GM19372 (cell line): Measurements from ENCODE around the gene AQP5.
"Not testable (repeated sequence)": the region's sequence is repeated elsewhere in the genome, so short reads cannot be mapped to it uniquely, and the experiment has no call there.

ENCODE experiments used
- ATAC-seq: cut with Tn5 transposase; IDR thresholded peaks from one replicate; pipeline ENCODE4 v1.9.1; 2021; ENCODE audit warnings: mild to moderate bottlenecking, low read depth, moderate library complexity; ENCODE audit not compliant: unreplicated experiment

Gene AQP5

DNA sequence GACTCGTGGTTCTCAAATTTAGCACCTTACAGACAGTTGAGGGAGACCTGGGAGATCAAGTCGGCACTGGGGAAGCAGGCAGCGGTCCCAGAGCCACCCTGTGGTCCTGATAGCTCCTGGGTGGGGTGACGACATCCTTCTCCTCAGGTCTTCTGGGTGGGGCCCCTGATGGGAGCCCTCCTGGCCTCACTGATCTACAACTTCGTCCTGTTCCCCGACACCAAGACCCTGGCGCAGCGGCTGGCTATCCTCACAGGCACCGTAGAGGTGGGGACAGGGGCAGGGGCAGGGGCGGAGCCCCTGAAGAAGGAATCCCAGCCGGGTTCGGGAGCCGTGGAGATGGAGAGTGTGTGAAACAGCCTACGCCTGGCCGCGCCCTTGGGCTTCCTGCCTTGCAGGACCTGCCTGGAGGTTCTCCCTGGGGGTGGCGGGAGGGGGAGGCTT lies 13.7 kb downstream of the AQP5 start:
- ATAC-seq, result no peak

DNA sequence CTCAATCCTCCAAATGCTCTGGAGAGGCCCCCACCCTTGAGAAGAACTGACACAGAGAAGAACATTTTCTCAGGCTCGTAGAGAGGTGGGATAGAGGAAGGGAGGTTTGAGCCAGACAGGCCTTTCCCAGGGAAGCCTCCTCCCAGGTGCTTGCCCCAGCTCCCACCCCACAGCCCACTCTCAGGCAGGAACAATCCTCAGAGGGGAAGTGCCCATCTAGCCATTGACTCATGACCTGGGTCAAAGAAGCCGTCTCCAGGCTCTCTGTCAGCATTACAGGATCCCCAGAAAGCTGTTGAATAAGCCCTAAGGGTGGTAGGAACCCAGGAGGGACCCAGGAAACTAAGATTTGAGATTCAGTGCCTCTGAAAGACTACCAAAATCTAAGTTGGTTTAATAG lies 14.9 kb downstream of the AQP5 start:
- ATAC-seq, result no peak

DNA sequence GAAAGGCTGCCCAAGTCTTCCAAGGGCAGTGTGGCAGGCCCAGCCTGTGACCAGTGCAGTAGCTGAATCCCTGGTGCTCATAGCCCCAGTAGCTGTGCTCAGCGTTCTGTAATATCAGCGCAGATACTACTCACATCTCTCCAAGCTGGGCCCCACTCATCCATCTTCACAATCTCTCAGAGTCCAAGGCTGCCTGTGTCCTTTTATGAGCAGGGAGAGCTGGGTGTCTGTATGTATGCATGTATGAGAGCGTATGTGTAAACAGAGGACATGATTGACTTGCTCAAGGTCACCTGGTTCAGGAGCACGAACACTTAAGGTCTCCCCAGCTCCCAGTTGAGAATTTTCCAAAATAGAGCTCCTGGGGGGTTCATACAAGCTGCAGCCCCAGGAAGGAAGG lies 16.5 kb downstream of the AQP5 start:
- no peak for ATAC-seq

DNA sequence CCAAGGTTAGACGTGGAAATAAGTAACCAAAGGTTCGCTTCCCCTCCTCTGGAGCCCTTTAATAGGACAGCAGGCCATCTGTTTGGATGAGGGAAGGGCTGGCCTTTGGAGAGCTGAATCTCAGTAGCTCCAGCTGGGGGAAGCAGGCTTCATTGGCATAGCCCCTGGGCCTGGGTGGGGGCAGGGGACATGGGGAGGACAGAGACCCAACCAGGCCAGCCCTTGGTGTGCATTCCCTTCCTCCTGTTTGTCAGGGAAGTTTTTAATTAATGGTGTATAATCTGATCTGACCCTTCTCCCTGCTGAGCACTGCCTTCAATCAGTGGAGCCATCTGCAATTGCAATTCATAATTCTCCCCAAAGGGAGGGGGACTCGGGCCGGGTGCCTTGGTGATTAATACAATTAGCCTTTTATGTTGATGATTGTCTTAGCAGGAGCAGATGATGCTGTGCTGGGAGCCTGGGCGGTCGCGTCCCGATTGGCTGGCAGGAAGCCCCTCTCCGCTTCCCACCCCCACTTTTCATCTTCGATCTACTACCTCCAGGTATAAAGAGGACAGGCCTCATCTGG lies 17.4 kb downstream of the AQP5 start:
- no peak for ATAC-seq

DNA sequence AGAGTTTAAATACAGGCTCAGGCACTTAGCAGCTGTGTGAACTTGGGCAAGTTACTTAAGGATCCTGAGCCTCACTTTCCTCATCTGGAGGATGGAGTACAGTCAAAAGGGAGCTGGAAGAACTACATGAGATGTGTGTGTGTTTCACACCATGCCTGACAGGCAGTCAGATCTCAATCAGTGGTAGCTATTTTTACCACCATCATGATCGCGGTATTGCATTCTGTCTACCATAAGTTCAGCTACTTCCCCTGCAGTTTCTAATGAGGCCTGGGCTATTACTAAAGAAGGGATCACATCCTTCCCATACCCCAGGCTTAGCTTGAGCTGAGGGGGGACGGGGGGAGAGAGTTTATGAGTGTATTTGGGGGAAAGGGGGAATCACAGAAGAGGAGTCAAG lies 18.1 kb downstream of the AQP5 start:
- ATAC-seq, result no peak

DNA sequence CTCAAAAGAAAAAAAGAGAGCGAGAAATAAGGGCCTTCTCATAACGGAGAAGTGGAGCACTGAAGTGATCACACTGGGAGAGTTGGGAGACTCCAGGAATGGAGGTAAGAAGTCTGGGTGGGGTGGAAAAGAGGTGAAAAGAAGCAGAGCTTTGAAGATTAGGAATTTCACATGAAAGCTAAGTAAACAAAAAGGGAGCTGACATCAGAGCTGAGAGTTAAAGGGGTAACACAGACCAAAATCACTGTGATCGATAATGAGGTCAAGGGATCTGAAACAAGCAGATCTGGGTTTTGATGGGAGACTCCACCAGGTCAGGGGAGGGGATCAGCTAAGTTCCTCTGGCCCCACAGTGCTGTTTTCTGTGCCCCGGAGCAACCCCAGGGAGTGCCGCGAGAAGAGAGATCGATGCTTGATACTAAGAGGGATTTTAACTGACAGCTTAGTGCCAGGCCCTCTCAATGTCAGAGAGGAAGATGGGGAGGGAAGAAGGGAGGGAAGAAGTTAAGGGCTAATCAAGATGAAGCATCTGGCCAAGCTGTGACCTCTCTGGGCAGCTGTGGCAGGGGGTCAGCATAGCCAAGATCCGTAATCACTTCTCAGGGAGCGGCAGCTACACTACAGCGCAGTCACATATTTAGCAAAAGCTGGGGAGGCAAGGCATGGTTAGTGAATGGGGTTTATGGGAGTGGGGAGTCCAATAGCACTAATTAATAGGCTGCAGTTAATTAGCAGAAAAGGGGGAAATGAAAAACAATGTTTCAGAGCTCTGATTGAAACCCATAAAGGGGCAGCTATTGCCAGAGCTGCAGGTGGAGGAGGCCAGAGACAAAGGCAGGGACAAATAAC lies 19.1 kb downstream of the AQP5 start:
- ATAC-seq, result no peak

DNA sequence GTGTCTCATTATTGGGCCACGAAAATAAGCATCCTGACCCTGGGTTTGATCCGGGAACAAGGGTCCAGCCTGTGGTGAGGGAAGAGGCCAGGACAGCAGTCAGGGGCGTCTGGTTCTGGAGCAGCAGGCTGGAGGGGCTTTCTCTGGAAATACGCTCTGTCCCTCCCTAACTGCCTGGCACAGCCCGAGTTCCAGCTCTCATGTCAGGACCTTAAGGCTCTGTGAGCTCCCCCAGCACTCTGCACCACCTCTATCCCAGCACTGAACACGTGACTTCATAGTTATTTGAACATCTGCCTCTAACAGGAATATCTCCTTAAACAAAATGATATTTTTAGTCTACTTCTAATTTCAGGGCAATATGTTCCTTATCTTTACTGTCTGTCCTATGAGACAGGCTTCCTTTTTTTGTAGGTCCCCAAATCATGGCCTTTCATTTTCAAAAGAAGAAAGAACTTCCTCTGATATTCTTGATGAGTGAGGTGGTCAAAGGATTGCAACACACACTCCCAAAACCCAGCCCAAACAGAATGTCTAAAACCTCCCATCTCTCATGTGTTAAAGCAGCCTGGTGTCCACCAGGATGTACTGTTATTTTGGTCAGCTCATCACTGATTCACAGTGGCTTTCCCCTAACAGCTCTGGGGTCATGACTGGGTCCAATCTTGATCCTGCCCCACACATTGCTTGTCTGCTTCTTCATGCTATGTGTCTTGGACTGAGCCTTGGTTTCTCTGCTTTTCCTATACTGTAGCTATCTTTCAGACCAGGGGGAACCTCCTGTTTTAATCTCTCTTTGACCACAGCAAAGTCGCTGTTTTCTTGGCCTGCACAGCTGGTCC lies 20.8 kb downstream of the AQP5 start:
- no peak for ATAC-seq

DNA sequence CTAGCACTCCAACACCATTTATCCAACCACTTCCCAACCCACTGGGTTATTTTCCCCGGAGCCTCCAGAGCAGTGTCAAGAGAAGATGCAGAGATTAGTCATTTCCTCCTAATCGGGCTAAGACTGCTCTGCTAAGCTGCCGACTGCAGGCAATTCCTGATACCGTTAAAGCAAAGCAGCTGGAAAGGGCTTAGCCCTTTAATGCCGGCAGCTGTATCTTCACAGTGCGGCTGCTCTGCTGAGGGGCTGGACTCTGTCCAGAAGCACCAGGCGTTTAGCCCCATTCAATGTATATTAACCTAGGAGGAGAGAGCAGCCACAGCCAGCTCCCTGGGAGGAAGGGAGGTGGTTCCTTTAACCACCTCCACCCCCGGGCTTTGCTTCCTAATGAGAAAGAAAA lies 22.2 kb downstream of the AQP5 start:
- ATAC-seq, result no peak

DNA sequence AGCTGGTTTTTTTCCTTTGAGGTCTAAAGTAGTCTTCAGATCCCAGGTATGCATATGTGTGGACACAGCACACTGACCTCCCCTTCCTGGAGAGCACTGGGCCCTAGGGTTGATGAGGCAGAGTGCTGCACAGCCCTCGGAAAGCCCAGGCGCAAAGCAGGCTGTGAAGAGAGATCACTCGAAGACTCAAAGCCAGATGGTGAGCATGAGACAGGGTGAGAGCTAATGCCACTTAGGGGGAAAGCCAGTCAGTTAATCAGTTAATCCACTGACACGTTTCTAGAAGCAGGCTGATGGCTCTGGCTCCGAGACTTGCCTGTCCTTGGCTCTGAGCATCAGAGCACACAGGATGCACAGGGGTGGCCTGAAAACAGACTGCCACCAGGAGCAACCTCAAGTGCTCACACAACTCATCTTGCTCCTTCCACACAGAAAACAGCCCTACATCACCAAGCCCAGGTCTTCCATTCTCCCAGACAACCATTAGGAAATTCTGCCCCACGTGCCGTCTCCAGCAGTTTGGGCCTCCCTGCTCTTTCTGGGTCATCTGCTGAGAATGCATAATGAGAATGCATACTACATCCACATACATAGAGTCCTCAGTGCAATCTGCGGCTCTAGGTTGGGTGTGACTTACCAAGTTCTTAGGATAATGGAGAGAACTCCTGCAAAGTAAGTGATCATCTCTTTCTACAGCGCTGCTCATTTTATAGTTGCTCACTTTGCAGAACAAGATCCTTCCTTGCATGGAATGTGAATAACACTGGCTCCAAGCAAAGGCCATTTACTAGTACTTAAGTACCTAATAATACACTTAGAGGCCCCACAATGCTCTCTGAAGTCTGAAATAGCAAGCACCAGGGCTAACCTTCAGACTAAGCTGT lies 23.0 kb downstream of the AQP5 start:
- no peak for ATAC-seq

DNA sequence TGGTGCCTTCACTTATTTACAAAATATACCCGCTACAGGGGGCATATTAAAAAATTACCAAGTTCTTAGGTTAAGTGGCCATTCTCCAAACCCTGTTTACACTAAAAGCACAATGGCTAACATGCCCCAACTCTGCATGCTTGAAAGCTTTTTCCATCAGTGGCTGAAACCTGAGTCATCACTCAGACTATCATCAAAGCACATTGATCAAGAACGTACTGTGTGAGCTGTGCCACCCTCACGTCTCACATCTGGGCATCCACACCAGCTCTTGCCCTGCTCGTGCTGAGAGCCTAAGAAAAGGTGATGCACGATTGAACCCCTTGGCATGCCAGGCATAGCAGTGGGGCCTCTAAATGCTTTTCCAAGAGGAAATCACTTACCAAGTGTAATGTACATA lies 24.3 kb downstream of the AQP5 start:
- ATAC-seq, result no peak

DNA sequence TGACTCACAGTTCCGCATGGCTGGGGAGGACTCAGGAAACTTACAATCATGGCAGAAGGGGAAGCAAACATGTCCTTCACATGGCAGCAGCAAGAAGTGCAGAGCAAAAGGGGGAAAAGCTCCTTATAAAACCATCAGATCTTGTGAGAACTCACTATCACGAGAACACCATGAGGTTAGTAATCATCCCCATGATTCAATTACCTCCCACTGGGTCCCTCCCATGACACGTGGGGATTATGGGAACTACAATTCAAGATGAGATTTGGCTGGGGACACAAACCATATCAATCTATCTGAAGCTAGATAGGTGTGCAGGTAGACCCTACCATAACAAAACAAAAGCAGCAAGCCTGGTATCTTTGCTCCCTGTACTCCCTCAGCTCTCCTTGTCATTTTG lies 24.8 kb downstream of the AQP5 start:
- ATAC-seq, result not testable (repeated sequence)

DNA sequence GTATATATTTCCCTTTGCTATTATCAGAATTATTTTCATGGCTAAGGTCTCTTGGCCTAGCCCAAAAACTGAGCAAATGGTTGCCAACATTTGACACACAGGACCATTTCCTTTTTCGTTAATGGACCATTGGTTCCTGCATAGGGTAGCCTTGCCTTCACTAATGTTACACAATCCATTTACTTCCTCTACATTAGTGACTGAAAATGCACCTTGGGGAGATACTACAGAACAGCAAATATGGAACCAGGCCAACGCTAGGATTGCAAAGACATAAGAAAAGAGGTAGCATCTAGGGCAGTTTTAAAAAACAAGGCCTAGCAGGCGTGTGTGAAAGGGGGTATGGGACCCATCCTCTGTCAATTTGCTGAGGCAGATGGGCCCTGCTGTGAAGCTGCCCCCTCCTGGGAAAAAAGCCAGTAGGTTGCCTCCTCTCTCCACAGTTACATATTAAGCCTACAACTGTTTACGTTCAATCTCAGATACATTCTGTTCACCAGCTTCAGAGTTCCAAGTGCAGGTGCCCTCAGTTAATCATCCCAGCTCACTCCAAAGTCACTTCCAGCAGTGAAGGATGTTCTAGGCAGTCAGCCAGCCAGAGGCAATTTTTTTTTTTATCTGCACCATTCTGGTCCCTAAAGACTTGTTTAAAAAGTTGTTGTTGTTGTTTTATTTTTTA lies 26.1 kb downstream of the AQP5 start:
- no peak for ATAC-seq

DNA sequence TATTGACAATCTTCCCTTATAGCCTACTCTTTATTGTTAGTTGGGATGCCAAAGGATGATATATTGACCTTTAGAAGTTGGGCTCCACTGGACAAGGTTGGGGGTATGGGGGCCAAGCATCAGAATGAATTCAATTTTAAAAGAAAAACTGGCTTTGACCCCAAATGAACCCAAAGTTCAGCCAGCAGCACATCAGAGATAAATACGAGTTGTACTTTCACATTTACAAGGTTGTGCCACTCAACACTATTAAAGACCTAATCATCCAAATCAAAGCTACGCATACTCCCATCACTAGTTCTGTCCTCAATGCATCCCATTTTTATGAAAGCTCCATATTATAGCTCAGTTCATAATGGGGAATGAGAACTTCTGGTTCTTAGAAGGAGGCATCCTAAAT lies 27.7 kb downstream of the AQP5 start:
- not testable (repeated sequence) for ATAC-seq

DNA sequence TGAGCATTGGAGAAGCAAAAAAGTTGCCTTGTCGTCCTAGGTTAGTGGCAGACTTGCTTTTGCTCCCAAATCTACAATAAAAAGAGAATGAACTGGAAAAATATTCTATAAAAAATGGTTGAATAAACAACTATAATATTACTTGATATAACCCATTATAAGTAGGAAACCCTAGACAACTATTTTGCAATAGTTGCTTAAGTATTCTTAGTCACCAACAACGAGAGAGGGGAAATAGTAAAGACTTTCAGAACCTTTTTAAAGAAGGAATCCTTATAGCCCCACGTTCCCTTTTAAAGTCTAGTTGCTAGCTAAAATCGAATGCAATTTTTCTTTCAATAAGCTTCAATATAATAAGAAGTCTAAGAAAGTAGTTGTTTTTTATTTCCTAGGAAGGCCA lies 28.6 kb downstream of the AQP5 start:
- no peak for ATAC-seq

DNA sequence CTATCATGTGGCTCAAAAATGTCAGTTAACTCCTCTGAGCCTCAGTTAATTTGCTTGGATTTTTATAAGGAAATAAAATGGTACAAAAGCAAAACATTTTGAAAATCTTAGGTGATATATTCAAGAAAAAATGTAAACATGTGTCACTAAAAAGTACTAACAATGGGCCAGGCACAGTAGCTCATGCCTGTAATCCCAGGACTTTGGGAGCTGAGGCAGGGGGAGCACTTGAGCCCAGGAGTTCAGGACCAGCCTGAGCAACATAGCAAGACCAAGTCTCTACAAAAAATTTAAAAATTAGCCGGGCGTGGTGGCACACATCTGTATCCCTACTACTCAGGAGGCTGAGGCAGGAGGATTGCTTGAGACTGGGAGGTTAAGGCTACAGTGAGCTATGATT lies 36.8 kb downstream of the AQP5 start:
- no peak for ATAC-seq

DNA sequence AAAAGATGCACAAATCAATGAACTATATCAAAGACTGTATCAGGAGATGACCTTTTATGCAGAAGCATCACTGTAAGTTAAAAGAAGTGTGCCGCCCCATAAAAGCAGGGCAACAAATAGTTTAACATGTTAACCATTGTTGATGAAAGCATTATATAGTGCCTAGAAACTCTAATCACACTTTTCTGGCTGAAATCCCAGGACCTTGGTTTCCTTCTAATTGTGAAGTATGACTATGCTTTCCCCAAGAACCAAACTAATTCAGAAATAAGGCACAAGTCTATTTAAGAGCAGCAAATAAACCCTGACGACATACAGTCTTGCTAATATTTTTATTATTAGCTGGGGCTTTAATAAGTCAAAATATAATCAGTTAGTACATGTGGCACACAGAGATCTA lies 41.9 kb downstream of the AQP5 start:
- no peak for ATAC-seq

DNA sequence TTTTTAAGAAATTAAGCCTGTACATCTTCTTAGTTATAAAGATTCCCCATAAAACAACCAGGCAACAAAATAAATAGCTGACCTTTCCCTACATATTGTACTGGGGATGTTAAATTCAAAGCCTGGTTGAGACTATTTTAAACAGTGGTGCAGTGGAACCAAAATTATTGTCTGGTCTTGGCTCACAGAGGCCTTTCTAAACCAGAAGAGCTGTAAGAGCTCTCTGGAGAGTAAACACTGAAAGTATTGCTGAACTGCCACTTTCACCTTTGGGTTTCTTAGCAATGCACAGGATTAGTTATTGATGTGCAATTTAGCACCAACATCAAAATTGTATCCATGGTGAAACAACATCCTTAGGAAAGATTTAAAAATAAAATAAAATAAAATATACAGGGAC lies 43.0 kb downstream of the AQP5 start:
- ATAC-seq, result no peak

DNA sequence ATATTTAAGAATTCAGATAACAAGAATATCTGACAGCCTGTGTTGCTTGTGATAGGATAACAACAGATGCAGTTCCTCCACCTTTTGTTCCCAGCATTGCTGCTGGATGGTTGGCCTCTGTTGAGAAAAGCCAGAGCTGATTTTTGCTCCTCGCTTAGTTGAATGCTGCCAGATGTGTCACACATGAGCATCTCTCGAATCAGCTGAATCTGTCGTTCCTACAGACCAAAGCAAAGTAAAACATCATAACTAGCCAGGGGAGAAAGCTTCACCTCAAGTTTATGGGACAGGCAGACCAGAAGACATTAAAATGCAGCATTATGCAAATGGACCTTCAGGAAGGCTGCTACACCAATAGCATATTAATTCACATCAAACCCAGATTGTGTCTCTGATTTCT lies 43.5 kb downstream of the AQP5 start:
- ATAC-seq, result no peak

DNA sequence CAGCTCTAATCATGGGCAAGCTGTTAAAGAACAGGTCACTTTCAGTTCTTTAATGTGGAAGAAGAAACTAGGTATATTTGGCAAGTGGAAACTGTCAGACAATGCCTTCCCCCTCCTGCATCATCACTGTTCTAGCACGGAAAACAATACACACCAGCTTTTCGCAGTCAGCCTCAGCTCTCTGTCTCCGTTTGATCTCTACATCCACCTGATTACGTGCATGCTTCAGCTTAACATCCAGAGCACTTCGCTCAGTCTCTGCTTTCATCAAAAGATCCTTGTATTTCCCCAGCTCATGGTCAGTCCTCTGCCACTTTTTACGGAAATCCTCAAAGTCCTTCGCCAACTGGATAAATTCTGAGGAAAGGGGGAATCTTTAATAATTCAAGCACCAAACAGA lies 44.6 kb downstream of the AQP5 start:
- ATAC-seq, result no peak
